ENCODE results near the gene PLCB2.

- TF ChIP-seq POLR2AphosphoS5 (IDR thresholded peaks at IDR 0.05; ENCODE audit: control insufficient read depth, insufficient read depth, low read depth, low read length) (no peak), MYC (IDR thresholded peaks at IDR 0.05; ENCODE audit: low read depth, low read length) (no peak), MYC (CRISPR knock-in tag; IDR thresholded peaks at IDR 0.05; ENCODE audit: borderline replicate concordance, low read depth) (no peak), MAFF (IDR thresholded peaks at IDR 0.05; ENCODE audit: low read length) (no peak), ZFP36 (IDR thresholded peaks at IDR 0.05; ENCODE audit: low read depth, low read length, partially characterized antibody) (no peak), U2AF1 (optimal IDR thresholded peaks at IDR 0.05; ENCODE audit: low read depth, low read length) (no peak), HMG20B (CRISPR knock-in tag; IDR thresholded peaks at IDR 0.05) (no peak), THRB (CRISPR knock-in tag; conservative IDR thresholded peaks at IDR 0.05) (no peak), CTCF (IDR thresholded peaks at IDR 0.05 in 2 of 3, conservative IDR thresholded peaks at IDR 0.05 in 1 of 3; ENCODE audit: insufficient read depth in 2 of 3, low read depth in 1 of 3, low read length in 3 of 3) (no peak), REST (IDR thresholded peaks at IDR 0.05; ENCODE audit: borderline replicate concordance) (no peak), REST (CRISPR knock-in tag; IDR thresholded peaks at IDR 0.05; ENCODE audit: low read depth) (no peak), ZNF639 (CRISPR knock-in tag; conservative IDR thresholded peaks at IDR 0.05 in 1 of 2, IDR thresholded peaks at IDR 0.05 in 1 of 2) (no peak), U2AF2 (optimal IDR thresholded peaks at IDR 0.05; ENCODE audit: low read depth, low read length) (no peak), ETS1 (conservative IDR thresholded peaks at IDR 0.05; ENCODE audit: control insufficient read depth, low read depth, low read length) (no peak), HDAC2 (IDR thresholded peaks at IDR 0.05) (no peak), PTRF (tag; IDR thresholded peaks at IDR 0.05) (no peak)
Measured at GRCh38 chr15:40285151-40285550, 22.6 kb downstream of the PLCB2 start.
